Endodermal cell (in vitro differentiated cells): Measurements from ENCODE around the gene SPATA6L. TPM values are rescaled to one million over a fixed set of nuclear protein-coding genes. Genes with fewer than 3 reads are reported as not detected.

Experiments
- DNase-seq: peaks from one replicate; pipeline ENCODE4 v3.0.0-alpha.2; 2017
- H3K27ac ChIP-seq: 2 replicates; pipeline ENCODE4 v1.5.1; 2013; ENCODE audit warnings: mild to moderate bottlenecking, low read depth, low read length, moderate library complexity
- H3K27me3 ChIP-seq: 2 replicates; pipeline ENCODE4 v1.6.1; 2013; ENCODE audit warnings: mild to moderate bottlenecking, low read length, moderate library complexity; ENCODE audit not compliant: insufficient read depth, control insufficient read depth, poor library complexity, severe bottlenecking
- H3K36me3 ChIP-seq: 2 replicates; pipeline ENCODE4 v1.7.0; 2013; ENCODE audit warnings: mild to moderate bottlenecking, low read length, moderate library complexity; ENCODE audit not compliant: control insufficient read depth, insufficient read depth
- H3K4me1 ChIP-seq: one replicate; pipeline ENCODE4 v1.7.0; 2013; ENCODE audit warnings: low read length; ENCODE audit not compliant: control insufficient read depth, insufficient read depth
- H3K4me3 ChIP-seq: 2 replicates; pipeline ENCODE4 v1.5.1; 2013; ENCODE audit warnings: mild to moderate bottlenecking, low read length, moderate library complexity
- H3K9ac ChIP-seq: 2 replicates; pipeline ENCODE4 v1.6.1; 2013; ENCODE audit warnings: mild to moderate bottlenecking, low read length, moderate library complexity; ENCODE audit not compliant: poor library complexity, severe bottlenecking; ENCODE audit errors: extremely low read depth
- H3K9me3 ChIP-seq: 2 replicates; pipeline ENCODE4 v1.6.1; 2013; ENCODE audit warnings: mild to moderate bottlenecking, low read length, moderate library complexity; ENCODE audit not compliant: control insufficient read depth
- H3K27ac Mint-ChIP-seq: 2 replicates; pipeline ENCODE4 v1.8.0; 2020; ENCODE audit warnings: mixed read lengths
- H3K27me3 Mint-ChIP-seq: 2 replicates; pipeline ENCODE4 v1.8.0; 2021; ENCODE audit warnings: mild to moderate bottlenecking, mixed read lengths; ENCODE audit not compliant: insufficient read depth
- H3K36me3 Mint-ChIP-seq: 2 replicates; pipeline ENCODE4 v1.8.0; 2020; ENCODE audit warnings: low read depth, mixed read lengths
- H3K4me1 Mint-ChIP-seq: 2 replicates; pipeline ENCODE4 v1.8.0; 2020; ENCODE audit warnings: mixed read lengths
- H3K4me3 Mint-ChIP-seq: 2 replicates; pipeline ENCODE4 v1.8.0; 2020; ENCODE audit warnings: mild to moderate bottlenecking, moderate library complexity, mixed read lengths
- H3K9me3 Mint-ChIP-seq: 2 replicates; pipeline ENCODE4 v1.8.0; 2020; ENCODE audit warnings: mild to moderate bottlenecking, mixed read lengths
- CTCF ChIP-seq: fragments of 200-600 bp; sonication (generic); conservative IDR thresholded peaks from 2 replicates; pipeline ENCODE4 v1.5.0; 2021; ENCODE audit warnings: antibody characterized with exemption, mild to moderate bottlenecking
- WGBS, 2 experiments: methylation state at CpG; one replicate each; pipeline versions ENCODE4 v1.1.5 to v1.1.7; 2013; ENCODE audit warnings: missing lambda C conversion rate in 2 of 2, mixed read lengths in 1 of 2; ENCODE audit not compliant: insufficient coverage in 1 of 2, insufficient read length in 1 of 2; 5-methylcytosine and 5-hydroxymethylcytosine counted together
- total RNA-seq, 2 donors: library from RNA; stranded (reverse); fragmentation: NEBNext Ultra II Directional in 1 of 2; extraction: Animal tissue kit (Norgen Biotek cat#: 25700) in 1 of 2; gene quantifications; 2 replicates in 1 of 2; 3 replicates in 1 of 2; pipeline ENCODE4 v1.2.1, GENCODE V29; 2021

SPATA6L gene
- total RNA-seq, 2 donors from 2014 or later = 1.2 to 2.0 TPM

GRCh38 chr9:4549751-4550295 is 116.5 kb downstream of the SPATA6L start:
- peaks cover 3% of the 10 kb centered on the region for H3K36me3 Mint-ChIP-seq
- no peaks in the 10 kb centered on the region for H3K4me1 ChIP-seq
- WGBS, 2 experiments = 97 to 100% methylated on average over 2 to 4 of the region's 4 CpGs
- no peaks in the 10 kb centered on the region for H3K9me3 Mint-ChIP-seq
- H3K27ac Mint-ChIP-seq = no peak overlapping the region
- H3K36me3 ChIP-seq = peaks cover 46% of the 10 kb centered on the region
- H3K27ac ChIP-seq = no peak overlapping the region
- H3K9me3 ChIP-seq = no peaks in the 10 kb centered on the region
- no peaks in the 10 kb centered on the region for H3K27me3 Mint-ChIP-seq
- H3K27me3 ChIP-seq = no peaks in the 10 kb centered on the region
- H3K4me3 Mint-ChIP-seq = no peak overlapping the region
- no peak for TF ChIP-seq CTCF
- H3K4me1 Mint-ChIP-seq = peaks cover 9% of the 10 kb centered on the region
- no peak for DNase-seq
- H3K4me3 ChIP-seq = no peak overlapping the region
- no peak overlapping the region for H3K9ac ChIP-seq

GRCh38 chr9:4548811-4549725 is 117.2 kb downstream of the SPATA6L start:
- WGBS, 2 experiments = 74 to 94% methylated on average over 5 to 11 of the region's 11 CpGs
- no peak overlapping the region for H3K4me3 Mint-ChIP-seq
- H3K27ac ChIP-seq = no peak overlapping the region

More at GRCh38 chr9:4548811-4549725, 117.2 kb downstream of the SPATA6L start:
- Histone ChIP-seq H3K9me3 (no peaks in the 10 kb centered on the region), H3K36me3 (peaks cover 52% of the 10 kb centered on the region), H3K27me3 (no peaks in the 10 kb centered on the region), H3K4me1 (no peaks in the 10 kb centered on the region), H3K9ac (no peak overlapping the region), H3K4me3 (no peak overlapping the region)
- Mint-ChIP-seq H3K9me3 (no peaks in the 10 kb centered on the region), H3K4me1 (peaks cover 10% of the 10 kb centered on the region), H3K27ac (no peak overlapping the region), H3K36me3 (peaks cover 5% of the 10 kb centered on the region), H3K27me3 (no peaks in the 10 kb centered on the region)
- TF ChIP-seq CTCF = peak; percentile 93
- peak; percentile 92 for DNase-seq

Other genes starting within 250 kb of the SPATA6L start
- 10 to 100 TPM in 1 of 2 donors, 1 to 10 TPM in 1; 5.5 to 11.3 TPM for gene SLC1A1, start 176.0 kb downstream of the SPATA6L start, total RNA-seq
- gene PLPP6, start 4.2 kb downstream of the SPATA6L start, total RNA-seq = 10 to 100 TPM; 13.1 to 19.6 TPM
- 10 to 100 TPM; 18.4 to 22.2 TPM for gene CDC37L1, start 13.1 kb upstream of the SPATA6L start, total RNA-seq
- 10 to 100 TPM; 51.5 to 59.8 TPM for gene AK3, start 74.7 kb upstream of the SPATA6L start, total RNA-seq
- 10 to 100 TPM; 13.2 to 18.6 TPM for gene RCL1, start 126.5 kb upstream of the SPATA6L start, total RNA-seq